Sigmoid colon (tissue), 7 donors: ENCODE results near the gene MYO1A. TPM values are rescaled to one million over a fixed set of nuclear protein-coding genes. Genes with fewer than 3 reads are reported as not detected.

Source experiments
- DNase-seq: peaks from one replicate; pipeline ENCODE4 v3.0.0-alpha.2; 2019
- H3K27ac ChIP-seq, 4 donors: fragments of 200-600 bp; sonication (generic); one replicate each; pipeline ENCODE4 v1.5.1; 2016 to 2019; ENCODE audit warnings: mild to moderate bottlenecking in 1 of 4
- H3K27me3 ChIP-seq, 3 donors: fragments of 200-600 bp; sonication (generic); one replicate each; pipeline ENCODE4 v1.5.1; 2019; ENCODE audit warnings: mild to moderate bottlenecking in 1 of 3
- H3K36me3 ChIP-seq, 4 donors: fragments of 200-600 bp; sonication (generic); one replicate each; pipeline ENCODE4 v1.5.1; 2016 to 2019
- H3K4me1 ChIP-seq, 4 donors: fragments of 200-600 bp; sonication (generic); one replicate each; pipeline ENCODE4 v1.5.1; 2017 to 2019
- H3K4me3 ChIP-seq, 4 donors: fragments of 200-600 bp; sonication (generic); one replicate each; pipeline ENCODE4 v1.5.1; 2017 to 2019; ENCODE audit warnings: mild to moderate bottlenecking in 2 of 4, moderate library complexity in 1 of 4
- H3K9me3 ChIP-seq, 4 donors: fragments of 200-600 bp in 3 of 4; sonication (generic) in 3 of 4; one replicate each; pipeline versions ENCODE4 v1.5.1 to v1.6.1; 2013 to 2019
- EP300 ChIP-seq, 4 donors: sonication (generic); formaldehyde crosslinking; IDR thresholded peaks; one replicate each; pipeline ENCODE4 v1.6.1; 2017; ENCODE audit warnings: antibody characterized with exemption in 4 of 4
- POLR2A ChIP-seq, 2 donors: fragments of 450-650 bp; IDR thresholded peaks; one replicate each; pipeline ENCODE4 v1.6.1; 2016; ENCODE audit warnings: antibody characterized with exemption in 2 of 2, mild to moderate bottlenecking in 2 of 2, moderate library complexity in 2 of 2
- POLR2AphosphoS5 ChIP-seq, 4 donors: sonication (generic); formaldehyde crosslinking; IDR thresholded peaks; one replicate each; pipeline ENCODE4 v1.6.1; 2017; ENCODE audit warnings: antibody characterized with exemption in 4 of 4
- WGBS, 2 donors: extraction: QIAGEN DNeasy Blood & Tissue Kit; methylation state at CpG; one replicate each; pipeline ENCODE4 v1.1.7; 2013; 5-methylcytosine and 5-hydroxymethylcytosine counted together
- intact Hi-C: fragments of 100-400 bp; cut with DNase I; formaldehyde crosslinking; loops from one replicate; pipeline ENCODE4 v1.15.1; 2023
- polyA plus RNA-seq, 3 donors: library from polyadenylated mRNA; stranded (reverse); fragments of 200-250 nt; gene quantifications; one replicate each; pipeline ENCODE4 v1.2.3, GENCODE V29; 2013
- total RNA-seq, 4 donors: library from RNA; depleted of rRNA; stranded (reverse); fragments of >200 nt; gene quantifications; one replicate each; pipeline ENCODE4 v1.1.0, GENCODE V29; 2016
- TF ChIP-seq, protein P1 (sequence below), 4 experiments: fragments of 450-650 bp in 3 of 4; fragments of 200-600 bp in 1 of 4; IDR thresholded peaks; one replicate each; pipeline ENCODE4 v1.5.1; 2016 to 2019; ENCODE audit warnings: antibody characterized with exemption in 4 of 4, mild to moderate bottlenecking in 3 of 4, moderate library complexity in 2 of 4
- donor health status: healthy with polysubstance abuse.
- donor health status: Bipolar disorder and iron deficiency.
- donor health status: healthy.

Gene MYO1A
- total and polyA plus RNA-seq, 7 donors, result 0.71 to 112 (median 7.2) TPM

- WGBS, 2 donors, result 74 to 82% methylated on average over 22 of the region's 22 CpGs
- TF ChIP-seq POLR2A (IDR thresholded peaks at IDR 0.05), result no peak
- TF ChIP-seq, protein P1, sequence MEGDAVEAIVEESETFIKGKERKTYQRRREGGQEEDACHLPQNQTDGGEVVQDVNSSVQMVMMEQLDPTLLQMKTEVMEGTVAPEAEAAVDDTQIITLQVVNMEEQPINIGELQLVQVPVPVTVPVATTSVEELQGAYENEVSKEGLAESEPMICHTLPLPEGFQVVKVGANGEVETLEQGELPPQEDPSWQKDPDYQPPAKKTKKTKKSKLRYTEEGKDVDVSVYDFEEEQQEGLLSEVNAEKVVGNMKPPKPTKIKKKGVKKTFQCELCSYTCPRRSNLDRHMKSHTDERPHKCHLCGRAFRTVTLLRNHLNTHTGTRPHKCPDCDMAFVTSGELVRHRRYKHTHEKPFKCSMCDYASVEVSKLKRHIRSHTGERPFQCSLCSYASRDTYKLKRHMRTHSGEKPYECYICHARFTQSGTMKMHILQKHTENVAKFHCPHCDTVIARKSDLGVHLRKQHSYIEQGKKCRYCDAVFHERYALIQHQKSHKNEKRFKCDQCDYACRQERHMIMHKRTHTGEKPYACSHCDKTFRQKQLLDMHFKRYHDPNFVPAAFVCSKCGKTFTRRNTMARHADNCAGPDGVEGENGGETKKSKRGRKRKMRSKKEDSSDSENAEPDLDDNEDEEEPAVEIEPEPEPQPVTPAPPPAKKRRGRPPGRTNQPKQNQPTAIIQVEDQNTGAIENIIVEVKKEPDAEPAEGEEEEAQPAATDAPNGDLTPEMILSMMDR (IDR thresholded peaks at IDR 0.05), result no peak
- TF ChIP-seq POLR2AphosphoS5 (IDR thresholded peaks at IDR 0.05), result peak in 2 of 4 donors; percentile 13 to 25
- intact Hi-C loops, result no loop called here
- Histone ChIP-seq H3K4me1 (peaks cover 0 to 69% (median 62%) of the 10 kb centered on the region in 4 donors), H3K27ac (peak overlapping the region; percentile 97 to 100 (median 99)), H3K27me3 (no peaks in the 10 kb centered on the region), H3K4me3 (peak overlapping the region; percentile 75 to 96 (median 88)), H3K9me3 (no peaks in the 10 kb centered on the region), H3K36me3 (peaks cover 16 to 45% (median 32%) of the 10 kb centered on the region in 4 donors)
- DNase-seq, result peak; percentile 83
These were observed 41.2 kb upstream of the MYO1A start for GRCh38 chr12:57090924-57091637.

GRCh38 chr12:57090490-57090889, 40.6 kb upstream of the MYO1A start:
- DNase-seq, result peak; percentile 66
- H3K4me3 ChIP-seq, result peak overlapping the region; percentile 75 to 96 (median 88)
- H3K4me1 ChIP-seq, result peaks cover 0 to 75% (median 65%) of the 10 kb centered on the region in 4 donors
- intact Hi-C loops, result no loop called here
- H3K27ac ChIP-seq, result peak overlapping the region; percentile 97 to 100 (median 99)
- WGBS, 2 donors, result 73 to 82% methylated on average over 6 of the region's 6 CpGs
- H3K27me3 ChIP-seq, result no peaks in the 10 kb centered on the region
- TF ChIP-seq POLR2AphosphoS5 (IDR thresholded peaks at IDR 0.05) (no peak), EP300 (IDR thresholded peaks at IDR 0.05) (no peak), POLR2A (IDR thresholded peaks at IDR 0.05) (no peak)
- TF ChIP-seq, protein P1 (IDR thresholded peaks at IDR 0.05), result no peak
- no peaks in the 10 kb centered on the region for H3K9me3 ChIP-seq
- H3K36me3 ChIP-seq, result peaks cover 11 to 39% (median 27%) of the 10 kb centered on the region in 4 donors

DNA sequence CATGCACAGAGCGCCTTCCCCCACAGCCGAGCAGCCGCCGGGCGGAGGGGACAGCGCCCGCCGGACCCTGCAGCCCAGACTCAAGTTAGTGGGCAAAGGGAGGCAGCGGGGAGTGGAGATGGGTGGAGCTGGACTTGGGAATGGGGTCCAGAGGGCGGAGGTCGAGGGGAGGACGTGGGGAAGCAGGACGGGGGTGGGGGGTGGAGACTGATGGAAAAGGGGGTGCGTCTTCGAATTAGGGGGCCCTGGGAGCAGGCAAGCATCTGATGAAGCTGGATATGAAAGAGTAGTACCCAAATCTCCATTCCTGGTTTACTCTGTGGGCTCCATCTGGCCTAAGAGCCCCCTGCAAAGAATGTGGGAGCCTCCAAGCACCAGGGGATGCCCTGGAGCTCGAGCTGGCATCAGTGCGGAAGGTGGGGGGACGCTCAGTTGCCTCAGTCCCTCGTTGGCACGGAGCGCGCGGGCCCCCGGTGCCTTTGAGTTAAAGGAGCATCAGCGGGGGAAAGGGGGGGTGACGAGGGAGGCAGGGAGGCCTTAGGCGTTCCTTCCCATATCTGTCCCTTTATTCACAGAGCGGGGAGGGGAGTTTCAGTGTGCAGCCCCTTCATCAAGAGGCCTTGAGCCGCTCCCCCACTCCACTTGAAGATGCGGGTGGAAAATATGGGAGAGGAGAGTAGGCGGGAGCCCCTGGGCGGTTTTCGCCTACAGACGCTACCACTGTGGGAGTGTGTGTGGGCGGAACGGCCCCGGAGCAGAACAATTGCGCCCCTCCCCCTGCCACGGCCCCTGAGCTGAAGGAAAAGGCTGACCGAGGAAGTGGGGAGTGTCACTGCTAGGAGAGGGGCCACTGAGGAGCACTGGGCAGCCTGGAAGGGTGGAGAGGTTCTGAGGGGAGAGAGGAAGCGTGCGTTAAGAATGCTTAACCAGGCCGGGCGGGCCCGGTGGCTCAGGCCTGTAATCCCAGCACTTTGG, 39.6 kb upstream of the MYO1A start:
- peaks cover 0 to 71% (median 60%) of the 10 kb centered on the region in 4 donors for H3K4me1 ChIP-seq
- DNase-seq, result peak; percentile 92
- no peaks in the 10 kb centered on the region for H3K9me3 ChIP-seq
- peak in 1 of 2 donors; percentile 50 for TF ChIP-seq POLR2A (IDR thresholded peaks at IDR 0.05)
- TF ChIP-seq EP300 (IDR thresholded peaks at IDR 0.05), result no peak
- TF ChIP-seq POLR2AphosphoS5 (IDR thresholded peaks at IDR 0.05), result peak in 3 of 4 donors; percentile 32 to 75 (median 60)
- no peaks in the 10 kb centered on the region for H3K27me3 ChIP-seq
- peaks cover 10 to 30% (median 22%) of the 10 kb centered on the region in 4 donors for H3K36me3 ChIP-seq
- 1 to 3% methylated on average over 45 of the region's 45 CpGs for WGBS, 2 donors
- peak overlapping the region; percentile 75 to 96 (median 88) for H3K4me3 ChIP-seq
- intact Hi-C loops, result loop anchor here (5.0 kb wide), 1 partner anchor 452 kb away; no protein-coding TSS in a partner anchor
- peak overlapping the region; percentile 97 to 100 (median 99) for H3K27ac ChIP-seq

DNA sequence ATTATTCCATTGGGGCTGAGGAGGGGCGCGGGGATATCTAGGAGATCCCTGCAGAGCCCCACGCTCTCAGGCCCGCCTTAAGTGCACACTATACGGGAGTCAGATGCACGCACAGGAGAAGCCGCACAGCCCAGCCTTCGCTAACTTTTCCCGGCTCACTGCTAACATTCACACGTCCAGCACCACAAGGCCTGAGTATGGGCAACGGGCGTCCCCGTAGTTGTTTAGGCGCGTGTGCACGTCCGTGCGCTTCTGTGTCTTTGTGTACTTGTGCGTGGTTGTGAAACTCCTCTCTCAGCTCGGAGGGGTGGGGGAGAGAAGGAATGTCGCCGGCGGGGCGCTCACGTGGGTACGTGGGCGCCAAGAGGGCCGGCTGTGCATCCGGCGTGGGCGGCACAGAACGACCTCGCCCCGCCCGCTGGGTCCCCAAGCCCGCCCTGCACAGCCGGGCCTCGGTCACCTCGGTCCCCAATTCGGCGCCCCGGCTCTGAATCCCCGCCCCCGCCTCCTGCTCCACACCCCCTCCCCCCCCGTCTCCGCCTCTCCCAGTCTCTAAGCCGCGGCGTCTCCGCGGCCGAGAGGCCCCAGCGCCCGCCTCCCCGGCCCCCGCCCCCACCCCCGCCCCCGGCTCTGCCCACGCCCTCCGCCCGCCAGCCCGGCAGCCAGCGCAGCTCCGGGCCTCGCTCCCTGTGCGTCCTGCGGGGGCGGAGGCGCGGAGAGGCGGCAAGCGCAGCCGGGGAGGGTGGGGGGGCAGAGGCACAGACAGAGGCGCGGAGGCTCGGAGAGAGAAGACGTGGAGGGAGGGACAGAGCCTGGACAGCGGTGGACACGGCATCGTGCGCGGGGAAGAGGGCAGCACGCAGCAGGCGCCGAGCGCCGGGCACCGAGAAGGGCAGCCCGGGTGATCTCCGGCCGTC, 38.7 kb upstream of the MYO1A start, which contains the start of gene NAB2:
Gene NAB2, plus strand, starts transcription at position 761 of the 917 bp plus-strand sequence. CDS start 158 bp downstream, outside the sequence.
- TF ChIP-seq POLR2AphosphoS5 (IDR thresholded peaks at IDR 0.05), result peak; percentile 94 to 97 (median 96)
- peak; percentile 79 to 86 for TF ChIP-seq POLR2A (IDR thresholded peaks at IDR 0.05)
- TF ChIP-seq, protein P1 (IDR thresholded peaks at IDR 0.05), result no peak
- TF ChIP-seq EP300 (IDR thresholded peaks at IDR 0.05), result peak in 2 of 4 donors; percentile 53 to 60
- H3K36me3 ChIP-seq, result peaks cover 10 to 26% (median 22%) of the 10 kb centered on the region in 4 donors

More for the DNA sequence above, 38.7 kb upstream of the MYO1A start, which contains the start of gene NAB2:
- Histone ChIP-seq H3K4me1 (peaks cover 0 to 61% (median 51%) of the 10 kb centered on the region in 4 donors), H3K27ac (peak within 1 kb of the TSS; percentile 97 to 100 (median 99)), H3K27me3 (no peaks in the 10 kb centered on the region), H3K4me3 (peak within 1 kb of the TSS; percentile 75 to 96 (median 88)), H3K9me3 (no peaks in the 10 kb centered on the region)
- peak; percentile 99 for DNase-seq
- 0 to 1% methylated on average over 91 of the region's 91 CpGs for WGBS, 2 donors
- intact Hi-C loops, result loop anchor here (5.0 kb wide), 1 partner anchor 451 kb away; no protein-coding TSS in a partner anchor
